GM12865 (cell line): ENCODE measurements around the gene SLC9A9.

Source experiments
- DNase-seq: peaks from one replicate; pipeline ENCODE4 v3.0.0; 2010; ENCODE audit warnings: low read depth
- H3K4me3 ChIP-seq: 2 replicates; pipeline ENCODE4 v1.5.1; 2011; ENCODE audit warnings: mild to moderate bottlenecking, low read depth, low read length, control low read depth
- TF ChIP-seq, protein P1 (sequence below): IDR thresholded peaks from 2 replicates; pipeline ENCODE4 v1.5.1; 2011; ENCODE audit warnings: low read length, control low read depth, low read depth, inconsistent platforms; ENCODE audit not compliant: insufficient read depth; ENCODE audit errors: missing control alignments

SLC9A9 gene

DNA sequence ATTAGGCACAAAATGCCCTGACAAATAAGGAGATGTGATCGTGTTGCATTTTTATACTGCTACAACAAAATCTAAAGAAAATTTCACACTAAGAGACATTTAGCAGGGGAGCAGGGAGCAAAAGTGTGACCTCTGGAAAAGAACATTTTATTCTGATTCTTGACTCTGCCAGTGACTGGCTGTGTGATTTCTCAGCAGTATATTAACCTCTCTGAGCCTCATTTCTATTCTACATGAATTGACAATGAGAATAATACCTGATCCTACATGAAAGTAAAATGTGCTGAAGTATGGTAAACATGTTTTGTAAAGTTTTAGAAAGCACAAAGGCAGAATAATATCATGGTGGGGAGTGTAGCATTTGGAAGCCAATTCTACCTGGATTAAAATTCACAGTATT is 273.3 kb downstream of the SLC9A9 start:
- DNase-seq: no peak
- no peak overlapping the region for H3K4me3 ChIP-seq
- TF ChIP-seq, protein P1, sequence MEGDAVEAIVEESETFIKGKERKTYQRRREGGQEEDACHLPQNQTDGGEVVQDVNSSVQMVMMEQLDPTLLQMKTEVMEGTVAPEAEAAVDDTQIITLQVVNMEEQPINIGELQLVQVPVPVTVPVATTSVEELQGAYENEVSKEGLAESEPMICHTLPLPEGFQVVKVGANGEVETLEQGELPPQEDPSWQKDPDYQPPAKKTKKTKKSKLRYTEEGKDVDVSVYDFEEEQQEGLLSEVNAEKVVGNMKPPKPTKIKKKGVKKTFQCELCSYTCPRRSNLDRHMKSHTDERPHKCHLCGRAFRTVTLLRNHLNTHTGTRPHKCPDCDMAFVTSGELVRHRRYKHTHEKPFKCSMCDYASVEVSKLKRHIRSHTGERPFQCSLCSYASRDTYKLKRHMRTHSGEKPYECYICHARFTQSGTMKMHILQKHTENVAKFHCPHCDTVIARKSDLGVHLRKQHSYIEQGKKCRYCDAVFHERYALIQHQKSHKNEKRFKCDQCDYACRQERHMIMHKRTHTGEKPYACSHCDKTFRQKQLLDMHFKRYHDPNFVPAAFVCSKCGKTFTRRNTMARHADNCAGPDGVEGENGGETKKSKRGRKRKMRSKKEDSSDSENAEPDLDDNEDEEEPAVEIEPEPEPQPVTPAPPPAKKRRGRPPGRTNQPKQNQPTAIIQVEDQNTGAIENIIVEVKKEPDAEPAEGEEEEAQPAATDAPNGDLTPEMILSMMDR: no peak

DNA sequence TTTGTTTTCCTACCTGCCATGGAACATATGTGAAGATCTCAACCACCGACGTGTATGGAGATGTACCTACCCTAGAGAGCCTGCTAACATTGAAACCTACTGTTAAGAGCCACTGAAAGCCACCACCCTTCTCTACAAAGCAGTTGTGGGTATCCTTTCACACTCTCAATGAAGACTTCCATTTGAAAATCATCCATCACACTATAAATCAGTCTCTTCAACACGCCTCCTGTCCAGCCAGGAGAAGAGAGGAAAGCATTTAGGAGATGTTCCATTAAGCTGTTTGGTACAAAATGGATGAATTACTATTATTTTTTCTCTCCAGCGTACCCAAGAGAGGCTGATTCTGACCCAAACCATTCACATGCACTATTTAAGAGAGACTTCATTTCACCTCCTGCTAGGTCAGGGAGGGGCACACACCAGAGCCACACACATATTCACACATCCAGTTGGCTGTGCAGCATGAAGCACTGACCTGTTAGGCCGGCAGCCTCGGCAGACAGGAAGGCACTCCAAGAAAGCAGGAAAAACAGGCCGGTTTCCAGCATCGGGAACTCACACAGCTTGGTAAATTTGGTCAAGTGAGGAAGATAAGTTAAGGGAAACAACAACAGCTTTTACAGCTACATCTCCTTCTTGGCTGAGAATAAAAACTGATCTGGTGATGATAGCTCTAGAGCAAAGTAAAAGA is 274.5 kb downstream of the SLC9A9 start:
- TF ChIP-seq, protein P1: no peak
- H3K4me3 ChIP-seq: no peak overlapping the region

DNA sequence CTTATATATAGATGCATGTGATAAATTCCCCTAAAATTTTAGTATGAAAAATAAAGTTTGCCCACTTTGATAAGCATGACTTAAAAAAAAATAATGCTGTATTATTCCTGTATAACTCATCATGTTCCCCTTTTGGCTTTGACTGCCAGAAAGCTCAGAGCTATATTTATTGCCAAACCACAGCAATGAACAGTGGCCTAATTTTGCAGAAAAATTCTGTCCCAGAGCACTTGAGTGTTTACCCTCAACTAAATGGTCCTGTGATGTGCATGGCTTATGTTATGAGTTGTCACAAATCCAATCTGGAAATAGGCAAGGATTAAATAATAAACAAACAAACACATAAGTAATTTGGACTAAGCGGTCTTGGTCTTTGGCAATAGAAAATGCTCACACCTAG is 276.7 kb downstream of the SLC9A9 start:
- no peak overlapping the region for H3K4me3 ChIP-seq
- TF ChIP-seq, protein P1: no peak
- DNase-seq: no peak

More for the DNA sequence above, 274.5 kb downstream of the SLC9A9 start:
- no peak for DNase-seq

DNA sequence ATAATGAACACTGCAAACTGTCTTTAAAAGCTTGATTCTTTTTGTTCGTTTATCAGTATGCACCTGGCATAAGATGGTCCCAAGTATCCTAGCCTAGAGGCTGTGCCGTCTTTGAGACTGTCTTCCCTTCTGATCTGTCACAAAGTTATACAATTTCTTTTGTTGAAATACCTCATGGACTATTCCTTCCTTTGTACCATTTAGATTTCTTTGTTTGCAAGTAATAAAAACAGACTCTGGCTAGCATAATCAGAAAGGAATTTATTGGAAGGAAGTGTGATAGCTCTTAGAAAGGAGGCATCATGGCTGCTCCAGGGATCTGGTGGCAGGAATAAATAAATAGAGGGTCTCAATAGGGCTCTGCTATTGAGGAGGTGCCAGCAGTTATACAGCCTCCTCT is 280.4 kb downstream of the SLC9A9 start:
- no peak for DNase-seq
- no peak overlapping the region for H3K4me3 ChIP-seq
- TF ChIP-seq, protein P1: no peak

DNA sequence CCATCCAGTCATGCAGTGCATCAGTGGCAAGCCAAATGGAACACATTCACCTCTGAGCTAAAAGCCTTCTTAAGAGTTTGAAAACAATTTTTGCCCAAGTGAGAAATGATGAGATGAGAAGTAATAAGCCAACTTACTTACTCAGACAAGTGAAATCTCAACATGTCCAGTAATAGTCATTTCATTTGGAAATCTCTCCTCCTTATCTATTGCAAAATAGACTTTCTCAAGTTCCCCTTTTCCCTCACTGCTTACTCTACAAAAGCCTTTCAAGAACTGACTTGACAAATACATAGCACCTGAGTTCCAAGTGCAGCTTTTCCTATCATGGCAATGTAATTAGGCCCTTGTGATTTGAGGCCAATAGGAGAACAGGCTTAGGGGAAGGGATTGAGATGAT is 282.3 kb downstream of the SLC9A9 start:
- no peak for DNase-seq
- H3K4me3 ChIP-seq: no peak overlapping the region
- TF ChIP-seq, protein P1: no peak

DNA sequence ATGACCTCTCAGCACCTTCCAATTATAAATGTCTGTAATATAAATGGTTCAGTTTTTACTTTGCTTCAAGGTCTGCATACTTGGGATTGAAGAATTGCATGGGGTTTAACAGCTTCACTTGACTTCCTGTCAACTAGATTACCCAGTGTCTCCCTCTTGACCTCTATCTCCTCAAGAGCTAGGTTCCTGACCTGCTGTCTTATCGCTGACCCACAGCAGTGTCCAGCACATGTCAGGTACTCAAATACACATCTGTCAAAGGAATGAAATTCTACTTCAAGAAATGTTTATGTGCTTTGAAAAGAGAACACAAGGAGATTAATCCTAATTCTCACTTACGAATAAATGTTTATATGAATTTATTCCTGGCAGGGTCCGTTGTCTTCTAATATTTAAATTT is 284.5 kb downstream of the SLC9A9 start:
- TF ChIP-seq, protein P1: no peak
- H3K4me3 ChIP-seq: no peak overlapping the region
- no peak for DNase-seq

DNA sequence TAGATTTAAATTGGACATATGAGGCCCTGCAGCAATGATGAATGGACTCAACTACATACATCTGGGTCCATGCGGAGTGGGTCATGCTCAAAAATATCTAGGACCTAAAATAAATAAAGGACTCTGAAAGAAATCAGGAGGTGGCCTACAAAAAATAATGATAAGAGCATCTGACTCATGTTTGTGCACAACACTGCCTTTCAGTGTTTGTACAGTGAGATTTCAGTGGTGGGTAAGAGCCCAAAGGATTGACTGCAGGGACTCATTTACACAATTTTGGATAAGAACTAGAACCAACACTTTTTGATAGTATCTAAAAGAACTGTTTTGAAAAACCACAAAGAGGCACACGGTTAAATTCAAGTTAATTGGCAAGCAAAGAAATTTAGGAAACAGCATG is 285.5 kb downstream of the SLC9A9 start:
- TF ChIP-seq, protein P1: no peak
- no peak overlapping the region for H3K4me3 ChIP-seq
- no peak for DNase-seq
